Kidney tubule cell (primary cell): ENCODE data around the gene RFTN1.

Experiments
- DNase-seq: peaks from one replicate; pipeline ENCODE4 v3.0.0-alpha.2; 2018; ENCODE audit warnings: low spot score

RFTN1 gene

DNA sequence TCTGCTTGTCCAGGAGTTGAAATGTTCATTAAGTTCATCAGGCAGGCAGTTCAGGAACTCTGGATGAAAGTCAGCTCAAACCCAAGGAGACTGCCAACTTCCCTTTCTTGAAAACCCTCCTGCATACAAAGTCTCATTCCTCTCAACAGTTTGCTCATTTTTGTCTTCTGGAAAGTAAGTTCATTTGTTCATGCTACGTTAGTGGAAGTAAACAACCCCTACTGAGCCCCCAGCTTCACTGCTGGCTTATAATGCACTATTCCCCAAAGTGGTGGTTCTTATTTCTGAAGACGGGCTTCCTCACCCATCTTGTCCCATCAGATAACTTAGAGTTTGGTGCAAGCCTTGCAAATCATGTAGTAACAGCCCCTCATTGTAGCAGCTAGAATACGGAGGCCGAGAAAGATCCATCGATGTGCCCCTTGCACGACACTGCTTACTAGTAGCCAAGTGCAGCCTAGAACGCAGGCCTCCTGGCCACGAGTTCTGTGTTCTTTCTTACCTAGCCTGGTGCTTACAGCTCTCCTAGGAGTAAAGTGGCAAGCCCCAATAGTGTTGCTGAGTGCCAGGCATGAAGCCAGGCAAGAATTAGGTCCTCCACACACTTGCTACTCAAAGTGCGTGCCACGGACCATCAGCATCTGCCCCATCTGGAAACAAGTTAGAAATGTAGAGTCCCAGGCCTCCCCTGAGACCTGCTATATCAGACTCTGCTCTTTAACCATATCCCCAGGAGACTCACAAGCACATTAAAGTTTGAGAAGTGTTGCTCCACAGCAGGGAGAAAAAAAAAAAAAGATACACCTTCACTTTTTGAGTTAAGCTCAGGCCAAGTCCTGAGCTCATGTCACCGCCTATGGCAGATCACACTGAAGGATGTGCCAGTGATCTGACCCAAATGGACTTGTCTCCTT lies 82.5 kb downstream of the RFTN1 start:
- no peak for DNase-seq

DNA sequence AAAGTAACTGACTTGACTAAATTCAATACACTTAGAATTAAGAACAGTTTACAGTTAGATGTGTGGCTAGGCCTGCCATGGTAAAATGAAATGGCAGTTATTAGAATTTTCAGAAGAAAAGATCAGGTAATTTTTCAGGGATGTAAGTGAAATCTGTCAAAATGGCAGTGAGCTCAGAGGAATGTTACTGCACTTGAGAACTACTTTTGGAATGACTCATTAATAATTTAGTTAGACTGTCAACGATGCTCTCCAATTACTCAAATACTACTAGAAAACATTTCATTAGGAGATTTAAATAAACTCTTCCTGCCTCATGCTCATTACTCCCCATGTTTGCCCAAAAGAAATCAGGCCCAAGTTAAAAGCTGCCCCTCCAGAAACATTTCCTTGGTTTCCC lies 84.4 kb downstream of the RFTN1 start:
- DNase-seq: no peak

DNA sequence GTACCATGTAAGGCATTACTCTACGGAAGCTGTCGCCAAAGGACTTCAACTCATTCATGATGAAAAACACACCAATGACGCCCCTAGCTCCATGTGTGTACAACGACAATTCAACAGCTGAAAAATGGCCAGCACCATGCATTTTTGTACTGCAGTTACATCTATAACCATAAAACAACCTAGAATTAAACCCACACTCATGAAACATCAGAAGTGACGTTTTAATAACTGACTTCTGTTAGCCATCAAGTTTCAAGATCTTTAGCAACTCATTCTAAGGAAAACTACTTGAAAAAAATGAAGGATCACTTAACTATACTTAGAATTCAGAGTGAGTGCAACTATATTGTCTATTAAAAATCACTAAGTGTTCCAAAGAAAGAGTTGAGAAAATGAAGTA lies 84.9 kb downstream of the RFTN1 start:
- no peak for DNase-seq

DNA sequence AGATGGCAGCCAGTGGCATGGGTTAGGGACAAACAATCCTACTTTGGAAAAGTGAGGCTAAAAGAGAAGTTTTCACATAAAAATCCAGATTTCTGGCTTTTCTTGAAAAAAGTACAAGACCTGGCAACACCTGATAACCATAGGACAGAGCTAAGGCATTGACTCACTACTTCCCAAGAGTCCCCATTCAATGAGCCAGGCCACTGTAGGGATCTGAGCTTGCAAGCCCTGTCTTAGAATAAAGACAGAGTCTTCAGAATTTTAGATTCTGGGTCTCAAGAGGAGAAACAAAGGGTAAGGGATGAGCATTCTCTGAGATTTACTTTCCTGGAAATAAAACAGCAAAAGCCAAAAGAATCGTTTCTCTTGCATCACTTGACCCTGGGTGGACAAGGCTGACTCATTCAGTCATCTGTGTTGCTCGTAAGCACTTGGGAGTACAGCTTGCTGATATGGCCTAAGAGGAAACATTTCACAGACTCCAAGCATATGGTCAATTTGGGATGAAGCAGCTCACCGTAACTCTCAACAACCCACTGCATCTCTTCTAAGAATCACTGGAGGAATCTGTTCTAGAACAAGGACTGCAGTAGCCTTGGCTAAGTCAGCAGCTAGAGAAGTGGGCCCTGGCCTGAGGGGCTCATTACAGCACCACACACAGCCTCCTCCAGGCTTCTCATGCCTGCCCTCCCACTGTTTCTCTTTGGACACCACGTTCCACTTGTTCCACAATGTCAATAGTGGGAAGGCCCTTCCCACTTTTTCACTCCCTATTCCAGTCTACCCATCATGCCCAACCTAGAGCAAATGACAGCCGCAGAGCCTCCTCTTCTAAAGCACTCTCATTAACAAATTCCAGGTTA lies 86.2 kb downstream of the RFTN1 start:
- peak; percentile 41 for DNase-seq

GRCh38 chr3:16426665-16427064 lies 86.8 kb downstream of the RFTN1 start:
- DNase-seq: no peak

DNA sequence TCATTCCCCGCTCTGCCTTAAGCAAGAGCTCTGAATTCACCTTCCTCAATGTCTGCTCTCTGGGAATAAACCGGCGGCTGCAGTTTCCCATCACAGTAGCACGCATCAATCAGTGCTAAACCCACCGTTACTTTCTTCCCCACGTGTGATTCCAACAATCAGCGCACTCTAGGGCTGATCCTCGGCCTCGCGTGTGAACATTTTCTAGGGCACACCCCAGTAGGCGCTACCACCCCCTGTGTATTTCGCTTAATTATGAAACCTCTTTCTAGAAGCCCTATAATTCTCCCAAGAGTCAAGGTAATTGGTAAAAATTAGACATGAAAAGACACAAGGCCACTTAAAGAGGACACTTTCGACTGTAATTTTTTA lies 87.5 kb downstream of the RFTN1 start:
- no peak for DNase-seq

GRCh38 chr3:16425398-16426028 lies 88.0 kb downstream of the RFTN1 start:
- no peak for DNase-seq

GRCh38 chr3:16423947-16424673 lies 89.4 kb downstream of the RFTN1 start:
- DNase-seq: no peak

DNA sequence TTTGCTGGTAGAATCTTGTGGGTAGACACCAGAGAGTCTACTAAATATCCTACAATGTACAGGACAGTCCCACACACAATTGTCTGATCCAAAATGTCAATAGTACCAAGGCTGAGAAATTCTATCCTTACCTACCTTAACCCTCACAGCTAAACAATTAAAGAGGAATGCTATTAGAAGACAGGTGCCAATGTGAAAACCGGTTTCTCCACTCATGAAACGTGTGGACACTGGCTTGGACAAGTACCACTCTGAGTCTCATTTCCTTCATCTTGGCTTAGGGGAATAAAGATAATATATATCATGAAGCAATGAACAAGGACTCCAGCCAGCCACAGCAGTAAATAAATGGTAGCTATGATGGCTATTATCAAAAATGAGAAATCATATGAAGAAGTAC lies 90.2 kb downstream of the RFTN1 start:
- DNase-seq: no peak

GRCh38 chr3:16419640-16420241 lies 93.8 kb downstream of the RFTN1 start:
- DNase-seq: no peak

DNA sequence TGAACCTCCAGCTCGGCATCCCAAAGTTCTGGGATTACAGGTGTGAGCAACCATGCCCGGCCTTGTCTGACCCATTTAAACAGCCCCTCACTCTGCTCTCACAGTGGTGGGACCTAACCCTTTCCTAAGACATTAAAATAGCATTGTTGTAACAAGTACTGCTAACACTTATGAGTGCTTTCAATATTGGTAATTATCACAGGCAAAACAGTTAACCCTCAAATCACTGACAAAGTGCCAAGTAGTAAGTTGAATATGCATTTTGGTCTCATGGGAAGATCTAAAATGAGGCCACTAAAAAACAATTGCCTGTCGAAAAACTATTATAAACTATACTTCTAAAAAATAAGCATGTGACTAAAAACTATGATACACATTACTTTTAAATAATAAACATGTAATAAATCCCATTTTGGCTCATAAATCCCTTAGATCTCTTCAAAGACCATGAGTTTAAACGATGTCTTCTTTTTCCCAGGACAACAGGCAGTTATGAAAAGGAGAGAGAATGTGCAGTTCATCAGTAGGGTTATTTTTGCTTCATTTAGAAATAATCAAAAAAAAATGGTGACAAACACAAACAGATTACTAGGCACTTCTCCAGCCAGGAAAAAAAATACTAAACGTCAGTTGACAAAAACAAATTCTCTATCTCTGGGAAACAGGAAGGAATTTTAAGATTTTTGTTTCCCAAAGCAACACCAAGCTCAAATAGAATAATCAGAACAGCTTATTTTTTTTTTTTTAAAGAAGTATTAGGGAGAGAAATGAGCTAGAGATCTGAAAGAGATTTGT lies 95.4 kb downstream of the RFTN1 start:
- DNase-seq: no peak

DNA sequence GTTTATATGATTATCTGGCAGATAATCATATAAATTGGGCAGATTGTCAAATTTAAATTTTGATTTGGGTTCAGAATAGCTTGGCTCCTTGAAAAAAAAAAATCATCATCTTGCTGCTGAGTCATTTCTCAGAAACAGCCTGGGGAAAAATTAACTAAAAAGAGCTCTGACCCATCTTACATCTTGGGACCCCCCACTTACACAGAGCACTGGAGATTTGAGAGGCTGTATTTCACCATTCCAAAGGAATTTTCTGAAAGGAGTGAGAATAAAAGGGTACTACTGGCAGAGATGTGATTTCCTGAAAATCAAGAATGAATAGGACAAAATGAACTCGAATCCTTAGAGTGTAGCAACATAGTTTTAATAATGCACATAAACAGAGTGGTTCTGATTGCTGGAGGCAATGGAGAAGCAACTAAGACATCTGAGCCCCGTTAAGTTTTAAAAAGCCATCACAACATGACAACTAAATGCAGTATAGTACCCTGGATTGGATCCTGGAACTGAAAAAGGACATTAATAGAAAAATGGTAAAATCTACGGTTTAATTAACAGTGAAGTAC lies 97.5 kb downstream of the RFTN1 start:
- peak; percentile 36 for DNase-seq

- no peak for DNase-seq
Measured at GRCh38 chr3:16413321-16413720, 100.2 kb downstream of the RFTN1 start.

DNA sequence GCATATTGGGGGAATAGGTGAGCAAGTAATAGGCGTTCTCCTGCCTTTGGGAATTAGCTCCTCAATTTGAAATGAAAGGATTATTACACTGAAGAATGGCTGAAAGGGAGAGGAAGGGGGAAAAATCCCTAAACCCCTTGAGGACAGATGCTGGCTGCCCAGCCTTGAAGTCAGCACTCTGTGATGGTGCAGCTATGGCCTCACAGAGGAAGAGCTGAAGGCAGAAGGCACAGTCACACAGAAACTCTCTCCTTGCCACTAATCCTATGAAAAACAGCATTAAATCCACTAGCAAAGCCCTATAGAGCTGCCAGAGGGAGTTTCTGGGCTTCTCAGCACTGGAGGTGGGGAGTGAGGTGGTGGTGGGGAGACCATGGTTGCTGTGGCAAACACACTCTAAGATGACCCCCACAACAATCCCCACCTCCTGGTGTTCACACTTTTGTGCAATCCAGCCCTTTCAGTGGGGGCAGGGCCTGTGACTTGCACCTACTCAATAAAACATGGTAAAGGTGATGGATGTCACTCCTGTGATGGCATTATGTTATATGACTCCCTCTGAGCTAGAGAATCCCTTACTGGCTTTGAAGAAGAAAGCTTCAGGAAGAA lies 101.2 kb downstream of the RFTN1 start:
- DNase-seq: no peak

DNA sequence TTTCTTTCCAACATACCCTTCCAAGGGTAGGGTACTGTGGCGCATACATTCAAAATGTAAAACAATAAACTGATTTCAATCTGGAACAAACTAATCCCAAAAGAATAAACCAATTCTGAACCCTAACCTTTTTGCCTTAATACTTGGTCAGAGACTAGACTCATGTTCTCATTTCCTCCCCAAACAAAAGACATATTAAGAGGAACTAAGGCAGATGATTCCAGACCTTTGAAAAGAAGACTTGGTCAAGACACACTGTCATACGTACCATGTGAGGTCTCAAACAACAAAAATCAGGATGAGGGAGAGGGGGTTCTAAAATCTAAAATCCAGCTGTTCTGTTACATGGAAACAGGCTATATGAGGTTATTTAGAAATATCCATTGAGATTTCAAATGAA lies 102.1 kb downstream of the RFTN1 start:
- no peak for DNase-seq

DNA sequence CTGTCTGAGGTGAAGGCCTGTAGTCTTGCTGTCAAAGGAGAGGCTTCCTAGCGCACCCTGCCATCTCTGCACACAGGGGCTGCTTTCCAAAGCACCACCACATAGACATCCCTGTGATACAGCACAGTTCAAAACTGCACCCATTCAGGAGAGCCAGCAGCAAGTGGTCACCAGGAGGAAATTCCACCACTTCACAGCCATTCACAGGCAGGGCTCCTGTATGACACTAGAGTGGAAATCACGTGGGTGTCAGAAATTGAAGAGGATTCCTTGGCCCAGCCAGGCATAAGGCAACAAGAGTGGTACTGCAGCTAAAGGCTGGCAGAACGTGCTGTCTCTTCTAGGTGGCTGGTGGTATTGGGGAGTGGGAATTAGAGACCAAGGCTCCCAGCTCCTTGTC lies 102.8 kb downstream of the RFTN1 start:
- DNase-seq: peak; percentile 22

- DNase-seq: no peak
Measured at GRCh38 chr3:16409032-16409431, 104.5 kb downstream of the RFTN1 start.

- no peak for DNase-seq
Measured at GRCh38 chr3:16407366-16407765, 106.1 kb downstream of the RFTN1 start.

- DNase-seq: no peak
Measured at GRCh38 chr3:16406579-16406978, 106.9 kb downstream of the RFTN1 start.

DNA sequence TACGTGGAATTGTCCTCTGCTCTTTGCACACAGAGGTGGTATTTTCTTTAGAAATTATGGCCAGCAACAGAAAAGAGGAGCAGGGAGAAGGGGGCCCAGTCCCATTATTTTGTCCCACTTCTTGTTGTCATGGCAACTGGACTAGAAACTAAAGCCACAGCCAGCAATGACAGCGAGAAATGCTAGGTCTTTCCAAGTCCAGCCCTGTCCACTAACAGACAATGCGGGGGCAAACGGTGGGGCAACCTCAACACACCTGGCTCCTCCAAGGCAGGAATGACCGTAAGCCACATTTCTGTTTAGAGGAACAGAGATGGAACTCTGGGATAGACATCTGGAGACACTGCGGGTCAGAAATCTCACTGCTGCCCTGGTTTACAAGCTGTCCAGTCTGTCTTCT lies 107.3 kb downstream of the RFTN1 start:
- no peak for DNase-seq
